ENCODE data around the gene MPPED1. TPM values are rescaled to one million over a fixed set of nuclear protein-coding genes. Genes with fewer than 3 reads are reported as not detected.

Gene MPPED1
- total RNA-seq, 1 donor from 2014 or later, result 0.37 TPM

DNA sequence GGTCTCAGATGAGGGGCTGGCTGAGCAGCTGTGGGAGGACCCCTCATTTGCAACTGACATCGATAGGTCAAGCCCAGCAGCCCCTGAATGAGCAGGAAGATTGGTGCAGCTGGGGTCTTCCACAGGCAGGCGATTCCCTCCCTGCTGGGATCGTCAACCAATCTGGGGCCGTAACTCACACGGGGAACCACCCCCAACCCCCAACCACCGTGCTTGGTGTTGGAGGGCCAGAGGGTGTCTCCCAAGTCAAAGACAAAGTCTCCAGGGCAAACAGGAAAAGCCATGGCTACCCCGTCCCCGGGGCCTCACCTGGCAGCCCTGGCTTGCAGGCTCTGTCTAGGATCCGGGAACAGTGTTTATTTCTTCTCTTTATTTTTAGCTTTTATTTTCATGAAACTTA lies 41.8 kb upstream of the MPPED1 start:
- H3K27me3 Mint-ChIP-seq (ENCODE audit: unreplicated experiment), result peaks cover 2% of the 10 kb centered on the region
- H3K36me3 Mint-ChIP-seq (ENCODE audit: unreplicated experiment), result peaks cover 7% of the 10 kb centered on the region
- DNase-seq, result no peak
- TF ChIP-seq, protein P1, sequence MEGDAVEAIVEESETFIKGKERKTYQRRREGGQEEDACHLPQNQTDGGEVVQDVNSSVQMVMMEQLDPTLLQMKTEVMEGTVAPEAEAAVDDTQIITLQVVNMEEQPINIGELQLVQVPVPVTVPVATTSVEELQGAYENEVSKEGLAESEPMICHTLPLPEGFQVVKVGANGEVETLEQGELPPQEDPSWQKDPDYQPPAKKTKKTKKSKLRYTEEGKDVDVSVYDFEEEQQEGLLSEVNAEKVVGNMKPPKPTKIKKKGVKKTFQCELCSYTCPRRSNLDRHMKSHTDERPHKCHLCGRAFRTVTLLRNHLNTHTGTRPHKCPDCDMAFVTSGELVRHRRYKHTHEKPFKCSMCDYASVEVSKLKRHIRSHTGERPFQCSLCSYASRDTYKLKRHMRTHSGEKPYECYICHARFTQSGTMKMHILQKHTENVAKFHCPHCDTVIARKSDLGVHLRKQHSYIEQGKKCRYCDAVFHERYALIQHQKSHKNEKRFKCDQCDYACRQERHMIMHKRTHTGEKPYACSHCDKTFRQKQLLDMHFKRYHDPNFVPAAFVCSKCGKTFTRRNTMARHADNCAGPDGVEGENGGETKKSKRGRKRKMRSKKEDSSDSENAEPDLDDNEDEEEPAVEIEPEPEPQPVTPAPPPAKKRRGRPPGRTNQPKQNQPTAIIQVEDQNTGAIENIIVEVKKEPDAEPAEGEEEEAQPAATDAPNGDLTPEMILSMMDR (IDR thresholded peaks at IDR 0.05; ENCODE audit: partially characterized antibody, unreplicated experiment), result no peak
- H3K27ac Mint-ChIP-seq (ENCODE audit: unreplicated experiment), result no peak overlapping the region
- H3K4me3 Mint-ChIP-seq (ENCODE audit: unreplicated experiment), result no peak overlapping the region
- peaks cover 5% of the 10 kb centered on the region for H3K4me1 Mint-ChIP-seq (ENCODE audit: low read depth, unreplicated experiment)
- no peaks in the 10 kb centered on the region for H3K9me3 Mint-ChIP-seq (ENCODE audit: unreplicated experiment)

DNA sequence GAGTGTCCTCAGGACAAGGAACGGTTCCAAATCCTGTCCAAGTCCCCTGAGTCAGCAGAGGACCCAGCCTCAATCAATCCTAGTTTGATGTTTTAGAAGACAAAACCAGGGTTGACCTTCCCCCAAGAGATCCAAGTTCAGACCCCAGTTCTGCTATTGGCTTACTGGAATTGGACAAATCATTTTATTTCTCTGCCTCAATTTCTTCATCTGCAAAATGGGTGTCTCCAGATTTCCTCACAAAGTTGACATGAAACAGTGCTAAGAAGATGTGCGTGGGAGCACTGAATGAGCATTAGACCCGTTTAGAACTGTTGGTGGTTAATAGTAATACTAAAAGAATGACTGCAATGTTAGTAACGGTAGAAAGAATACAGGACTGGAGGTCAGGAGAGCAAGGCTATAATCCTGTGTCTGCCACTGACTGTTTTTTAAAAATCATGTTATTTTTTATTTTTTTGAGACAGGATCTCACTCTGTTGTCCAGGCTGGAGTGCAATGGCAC lies 35.8 kb upstream of the MPPED1 start:
- Mint-ChIP-seq H3K9me3 (ENCODE audit: unreplicated experiment) (no peaks in the 10 kb centered on the region), H3K4me3 (ENCODE audit: unreplicated experiment) (no peak overlapping the region), H3K27ac (ENCODE audit: unreplicated experiment) (no peak overlapping the region), H3K4me1 (ENCODE audit: low read depth, unreplicated experiment) (no peaks in the 10 kb centered on the region), H3K36me3 (ENCODE audit: unreplicated experiment) (peaks cover 7% of the 10 kb centered on the region), H3K27me3 (ENCODE audit: unreplicated experiment) (peaks cover 2% of the 10 kb centered on the region)
- DNase-seq, result no peak
- TF ChIP-seq, protein P1 (IDR thresholded peaks at IDR 0.05; ENCODE audit: partially characterized antibody, unreplicated experiment), result no peak

- DNase-seq, result no peak
- TF ChIP-seq, protein P1 (IDR thresholded peaks at IDR 0.05; ENCODE audit: partially characterized antibody, unreplicated experiment), result no peak
- H3K27me3 Mint-ChIP-seq (ENCODE audit: unreplicated experiment), result peaks cover 2% of the 10 kb centered on the region
- peaks cover 7% of the 10 kb centered on the region for H3K36me3 Mint-ChIP-seq (ENCODE audit: unreplicated experiment)
- no peak overlapping the region for H3K4me3 Mint-ChIP-seq (ENCODE audit: unreplicated experiment)
- H3K9me3 Mint-ChIP-seq (ENCODE audit: unreplicated experiment), result no peaks in the 10 kb centered on the region
- no peaks in the 10 kb centered on the region for H3K4me1 Mint-ChIP-seq (ENCODE audit: low read depth, unreplicated experiment)
- H3K27ac Mint-ChIP-seq (ENCODE audit: unreplicated experiment), result no peak overlapping the region
These were observed 34.9 kb upstream of the MPPED1 start for GRCh38 chr22:43376765-43377547.

- no peaks in the 10 kb centered on the region for H3K9me3 Mint-ChIP-seq (ENCODE audit: unreplicated experiment)
- H3K27ac Mint-ChIP-seq (ENCODE audit: unreplicated experiment), result no peak overlapping the region
- H3K4me1 Mint-ChIP-seq (ENCODE audit: low read depth, unreplicated experiment), result no peaks in the 10 kb centered on the region
- H3K36me3 Mint-ChIP-seq (ENCODE audit: unreplicated experiment), result peaks cover 7% of the 10 kb centered on the region
- no peak overlapping the region for H3K4me3 Mint-ChIP-seq (ENCODE audit: unreplicated experiment)
- H3K27me3 Mint-ChIP-seq (ENCODE audit: unreplicated experiment), result peaks cover 2% of the 10 kb centered on the region
- no peak for DNase-seq
- TF ChIP-seq, protein P1 (IDR thresholded peaks at IDR 0.05; ENCODE audit: partially characterized antibody, unreplicated experiment), result no peak
These were observed 34.3 kb upstream of the MPPED1 start for GRCh38 chr22:43377548-43377895.
